NOMO-1 treated with DMSO at 0.1 percent for 48 hours (cell line): ENCODE results near the gene SCYGR5.
"Not testable (repeated sequence)": the region's sequence is repeated elsewhere in the genome, so short reads cannot be mapped to it uniquely, and the experiment has no call there.

Experiments
- DNase-seq: peaks from one replicate; lab custom pipeline; 2025; ENCODE audit not compliant: unreplicated experiment; lab: John Stamatoyannopoulos, UW

SCYGR5 gene

GRCh38 chr2:227671170-227671905 is 4.7 kb downstream of the SCYGR5 start:
- no peak for DNase-seq

GRCh38 chr2:227673620-227674019 is 7.0 kb downstream of the SCYGR5 start:
- DNase-seq: not testable (repeated sequence)

GRCh38 chr2:227674485-227674884 is 7.9 kb downstream of the SCYGR5 start:
- DNase-seq: no peak

- no peak for DNase-seq
These were observed 11.3 kb downstream of the SCYGR5 start for GRCh38 chr2:227677928-227678327.

GRCh38 chr2:227684258-227684657 is 17.7 kb downstream of the SCYGR5 start:
- DNase-seq: no peak

GRCh38 chr2:227687189-227687588 is 20.6 kb downstream of the SCYGR5 start:
- no peak for DNase-seq

- no peak for DNase-seq
These were observed 30.5 kb downstream of the SCYGR5 start for GRCh38 chr2:227696990-227697679.

GRCh38 chr2:227701556-227701955 is 35.0 kb downstream of the SCYGR5 start:
- DNase-seq: no peak

GRCh38 chr2:227703280-227703732 is 36.7 kb downstream of the SCYGR5 start:
- no peak for DNase-seq

GRCh38 chr2:227703961-227704360 is 37.4 kb downstream of the SCYGR5 start:
- no peak for DNase-seq

GRCh38 chr2:227706859-227707258 is 40.3 kb downstream of the SCYGR5 start:
- DNase-seq: no peak

- no peak for DNase-seq
These were observed 40.8 kb downstream of the SCYGR5 start for GRCh38 chr2:227707390-227707789.

GRCh38 chr2:227710986-227711385 is 44.4 kb downstream of the SCYGR5 start:
- no peak for DNase-seq

GRCh38 chr2:227713291-227713690 is 46.7 kb downstream of the SCYGR5 start:
- DNase-seq: no peak

GRCh38 chr2:227716501-227716900 is 49.9 kb downstream of the SCYGR5 start:
- DNase-seq: no peak
